Measurements from ENCODE around the gene NFE2L3. TPM values are rescaled to one million over a fixed set of nuclear protein-coding genes. Genes with fewer than 3 reads are reported as not detected.
A peak's percentile ranks its signal among the peaks of the same experiment; 100 is the strongest.

NFE2L3 gene
- polyA plus RNA-seq, 3 donors, result 30.8 to 46.1 (median 40.9) TPM

- no peak for DNase-seq (ENCODE audit: low read depth in 3 of 3, low spot score in 2 of 3)
Measured at GRCh38 chr7:26198781-26199169, 46.8 kb downstream of the NFE2L3 start.

- DNase-seq (ENCODE audit: low read depth in 3 of 3, low spot score in 2 of 3), result peak in 1 of 3 donors; percentile 69
Measured at GRCh38 chr7:26199301-26200037, 47.5 kb downstream of the NFE2L3 start.

- peak in 2 of 3 donors; percentile 55 to 78 for DNase-seq (ENCODE audit: low read depth in 3 of 3, low spot score in 2 of 3)
Measured at GRCh38 chr7:26200038-26200443, 48.0 kb downstream of the NFE2L3 start.

- DNase-seq (ENCODE audit: low read depth in 3 of 3, low spot score in 2 of 3), result peak; percentile 99 to 100 (median 100)
Measured at GRCh38 chr7:26200444-26201246, 48.6 kb downstream of the NFE2L3 start, which contains the start of gene HNRNPA2B1. Gene HNRNPA2B1, minus strand, starts transcription at chr7:26200746. Its CDS starts 169 bp downstream, at chr7:26200577.

GRCh38 chr7:26201247-26202018 is 49.4 kb downstream of the NFE2L3 start, which contains the start of gene CBX3:
Gene CBX3, plus strand, starts transcription at chr7:26201745. Its CDS starts 1,254 bp downstream, at chr7:26202999.
- peak in 1 of 3 donors; percentile 85 for DNase-seq (ENCODE audit: low read depth in 3 of 3, low spot score in 2 of 3)

- DNase-seq (ENCODE audit: low read depth in 3 of 3, low spot score in 2 of 3), result peak in 2 of 3 donors; percentile 32 to 41
Measured at GRCh38 chr7:26202019-26202990, 50.3 kb downstream of the NFE2L3 start.

- DNase-seq (ENCODE audit: low read depth in 3 of 3, low spot score in 2 of 3), result no peak
Measured at GRCh38 chr7:26203016-26203415, 51.0 kb downstream of the NFE2L3 start.

GRCh38 chr7:26208040-26208439 is 56.0 kb downstream of the NFE2L3 start:
- DNase-seq (ENCODE audit: low read depth in 3 of 3, low spot score in 2 of 3), result no peak

GRCh38 chr7:26212921-26213718 is 61.1 kb downstream of the NFE2L3 start:
- DNase-seq (ENCODE audit: low read depth in 3 of 3, low spot score in 2 of 3), result no peak

GRCh38 chr7:26213807-26214515 is 62.0 kb downstream of the NFE2L3 start:
- no peak for DNase-seq (ENCODE audit: low read depth in 3 of 3, low spot score in 2 of 3)

- no peak for DNase-seq (ENCODE audit: low read depth in 3 of 3, low spot score in 2 of 3)
Measured at GRCh38 chr7:26216049-26216448, 64.1 kb downstream of the NFE2L3 start.

- no peak for DNase-seq (ENCODE audit: low read depth in 3 of 3, low spot score in 2 of 3)
Measured at GRCh38 chr7:26224359-26224758, 72.4 kb downstream of the NFE2L3 start.

GRCh38 chr7:26227987-26228386 is 76.0 kb downstream of the NFE2L3 start:
- no peak for DNase-seq (ENCODE audit: low read depth in 3 of 3, low spot score in 2 of 3)

GRCh38 chr7:26233902-26234511 is 82.0 kb downstream of the NFE2L3 start:
- no peak for DNase-seq (ENCODE audit: low read depth in 3 of 3, low spot score in 2 of 3)
